Transverse colon (tissue), 4 donors: ENCODE measurements around the gene NEK9. TPM values are rescaled to one million over a fixed set of nuclear protein-coding genes. Genes with fewer than 3 reads are reported as not detected.

ENCODE experiments used
- DNase-seq: peaks from one replicate; pipeline ENCODE4 v3.0.0-alpha.2; 2019
- H3K27ac ChIP-seq, 4 donors: fragments of 200-600 bp; sonication (generic); 2 replicates each; pipeline ENCODE4 v1.5.1; 2016 to 2018; ENCODE audit warnings: inconsistent platforms in 4 of 4
- H3K27me3 ChIP-seq: fragments of 200-600 bp; sonication (generic); 2 replicates; pipeline ENCODE4 v1.5.1; 2017; ENCODE audit warnings: inconsistent platforms
- H3K36me3 ChIP-seq, 4 donors: fragments of 200-600 bp; sonication (generic); 2 replicates each; pipeline ENCODE4 v1.5.1; 2017 to 2019; ENCODE audit warnings: inconsistent platforms in 4 of 4
- H3K4me1 ChIP-seq, 4 donors: fragments of 200-600 bp; sonication (generic); 2 replicates each; pipeline ENCODE4 v1.5.1; 2017 to 2020; ENCODE audit warnings: inconsistent platforms in 4 of 4
- H3K4me3 ChIP-seq, 4 donors: fragments of 200-600 bp; sonication (generic); 1 replicate in 1 of 4; 2 replicates in 3 of 4; pipeline versions ENCODE4 v1.5.1 to v1.6.1; 2017 to 2019; ENCODE audit warnings: inconsistent platforms in 4 of 4
- H3K9me3 ChIP-seq, 2 donors: fragments of 200-600 bp; sonication (generic); 2 replicates each; pipeline ENCODE4 v1.5.1; 2017 to 2019; ENCODE audit warnings: inconsistent platforms in 2 of 2
- CTCF ChIP-seq, 5 experiments: fragments of 200-600 bp in 3 of 5; fragments of 450-650 bp in 2 of 5; sonication (generic) in 3 of 5; IDR thresholded peaks; 1 replicate in 2 of 5; 2 replicates in 3 of 5; pipeline ENCODE4 v1.5.1; 2016 to 2017; ENCODE audit warnings: antibody characterized with exemption in 5 of 5, inconsistent platforms in 3 of 5, mild to moderate bottlenecking in 2 of 5, moderate library complexity in 1 of 5
- EP300 ChIP-seq: sonication (generic); formaldehyde crosslinking; IDR thresholded peaks from one replicate; pipeline ENCODE4 v1.6.1; 2017; ENCODE audit warnings: antibody characterized with exemption, low read depth
- POLR2A ChIP-seq: fragments of 450-650 bp; IDR thresholded peaks from one replicate; pipeline ENCODE4 v1.6.1; 2016; ENCODE audit warnings: antibody characterized with exemption, mild to moderate bottlenecking, moderate library complexity
- POLR2AphosphoS5 ChIP-seq, 3 donors: sonication (generic); formaldehyde crosslinking; IDR thresholded peaks; one replicate each; pipeline ENCODE4 v1.6.1; 2016; ENCODE audit warnings: antibody characterized with exemption in 3 of 3
- WGBS, 2 donors: methylation state at CpG; one replicate each; pipeline ENCODE4 v1.1.5; 2018; ENCODE audit warnings: low coverage in 1 of 2; 5-methylcytosine and 5-hydroxymethylcytosine counted together
- in situ Hi-C, 4 donors: fragments of 200-750 bp; cut with MboI; loops; one replicate each; pipeline versions ENCODE4 v1.15.0 to v1.15.1; 2017; ENCODE audit warnings: low sequenced_read_pairs in 3 of 4, low pct_ligation_motif_present in 1 of 4, low pct_unique_long_range_greater_than_20kb in 1 of 4
- intact Hi-C: fragments of 100-400 bp; cut with DNase I; formaldehyde crosslinking; loops from one replicate; pipeline ENCODE4 v1.15.1; 2023; ENCODE audit warnings: low total_unique reads
- total RNA-seq, 4 donors: library from RNA; depleted of rRNA; stranded (reverse); fragments of >200 nt; gene quantifications; one replicate each; pipeline ENCODE4 v1.1.0, GENCODE V29; 2016

Gene NEK9
- total RNA-seq, 4 donors from 2014 or later: 24.4 to 121 (median 53.4) TPM

GRCh38 chr14:75156901-75157300, 30.1 kb upstream of the NEK9 start:
- in situ Hi-C loops: no loop called here
- Histone ChIP-seq H3K27ac (no peak overlapping the region), H3K4me3 (no peak overlapping the region), H3K27me3 (no peaks in the 10 kb centered on the region), H3K4me1 (peaks cover 11 to 41% (median 21%) of the 10 kb centered on the region in 4 donors), H3K36me3 (no peaks in the 10 kb centered on the region), H3K9me3 (no peaks in the 10 kb centered on the region)
- no peak for DNase-seq
- intact Hi-C loops: no loop called here
- TF ChIP-seq POLR2A (no peak), EP300 (no peak), POLR2AphosphoS5 (IDR thresholded peaks at IDR 0.05) (no peak), CTCF (IDR thresholded peaks at IDR 0.05) (no peak)
- WGBS, 2 donors: 88 to 90% methylated on average over 2 to 3 of the region's 3 CpGs

- Histone ChIP-seq H3K9me3 (no peaks in the 10 kb centered on the region), H3K27me3 (no peaks in the 10 kb centered on the region), H3K27ac (no peak overlapping the region), H3K36me3 (no peaks in the 10 kb centered on the region), H3K4me3 (no peak overlapping the region), H3K4me1 (peaks cover 11 to 34% (median 19%) of the 10 kb centered on the region in 4 donors)
- no peak for DNase-seq
- WGBS, 2 donors: 98 to 100% methylated on average over 1 of the region's 1 CpG
- in situ Hi-C loops (no loop called here), intact Hi-C loops (no loop called here)
- no peak for TF ChIP-seq EP300
- no peak for TF ChIP-seq CTCF (IDR thresholded peaks at IDR 0.05)
- TF ChIP-seq POLR2A: no peak
- TF ChIP-seq POLR2AphosphoS5 (IDR thresholded peaks at IDR 0.05): no peak
Measured at GRCh38 chr14:75156111-75156510, 29.3 kb upstream of the NEK9 start.

GRCh38 chr14:75155169-75155568, 28.3 kb upstream of the NEK9 start:
- intact Hi-C loops: no loop called here
- Histone ChIP-seq H3K4me3 (no peak overlapping the region), H3K36me3 (no peaks in the 10 kb centered on the region), H3K27me3 (no peaks in the 10 kb centered on the region), H3K4me1 (peaks cover 8 to 32% (median 15%) of the 10 kb centered on the region in 4 donors), H3K9me3 (no peaks in the 10 kb centered on the region), H3K27ac (no peak overlapping the region)
- WGBS, 2 donors: 93 to 100% methylated on average over 2 to 3 of the region's 3 CpGs
- no peak for DNase-seq
- in situ Hi-C loops: no loop called here
- TF ChIP-seq CTCF (IDR thresholded peaks at IDR 0.05): no peak
- TF ChIP-seq POLR2AphosphoS5 (IDR thresholded peaks at IDR 0.05): no peak
- no peak for TF ChIP-seq EP300
- TF ChIP-seq POLR2A: no peak

GRCh38 chr14:75153295-75153694, 26.4 kb upstream of the NEK9 start:
- Histone ChIP-seq H3K36me3 (no peaks in the 10 kb centered on the region), H3K27me3 (no peaks in the 10 kb centered on the region), H3K9me3 (no peaks in the 10 kb centered on the region), H3K4me3 (no peak overlapping the region), H3K4me1 (peaks cover 0 to 34% (median 6%) of the 10 kb centered on the region in 4 donors), H3K27ac (no peak overlapping the region)
- intact Hi-C loops: no loop called here
- in situ Hi-C loops: no loop called here
- DNase-seq: no peak
- TF ChIP-seq CTCF (IDR thresholded peaks at IDR 0.05) (no peak), POLR2AphosphoS5 (IDR thresholded peaks at IDR 0.05) (no peak), POLR2A (no peak), EP300 (no peak)
- 56 to 73% methylated on average over 1 of the region's 1 CpG for WGBS, 2 donors
